Activated naive CD8-positive, alpha-beta T cell treated with anti-CD3 and anti-CD28 coated beads, Interleukin-2, amount 10 ng/mL, durations not matched to agents 7 days and 5 days (primary cell): ENCODE measurements around the gene EEF1G. TPM values are rescaled to one million over a fixed set of nuclear protein-coding genes. Genes with fewer than 3 reads are reported as not detected.
"Not testable (repeated sequence)": the region's sequence is repeated elsewhere in the genome, so short reads cannot be mapped to it uniquely, and the experiment has no call there.

Source experiments
- ATAC-seq: fragments of 150-1000 bp; cut with Tn5 transposase; one replicate; pipeline ENCODE4 v1.10.0; 2021; ENCODE audit warnings: low read depth, moderate library complexity
- POLR2A ChIA-PET: fragments of 350-600 bp; sonication (Branson Sonifier 250); formaldehyde crosslinking; loops from one replicate; lab custom pipeline; 2021; ENCODE audit warnings: antibody characterized with exemption; lab: Charles Lee
- DNase-seq: peaks from one replicate; pipeline ENCODE4 v3.0.0; 2021
- H3K27ac Mint-ChIP-seq: one replicate; pipeline ENCODE4 v1.8.0; 2022; ENCODE audit warnings: mild to moderate bottlenecking, mixed read lengths
- H3K27me3 Mint-ChIP-seq: one replicate; pipeline ENCODE4 v1.8.0; 2022; ENCODE audit warnings: mild to moderate bottlenecking, moderate library complexity, mixed read lengths
- H3K36me3 Mint-ChIP-seq: one replicate; pipeline ENCODE4 v1.8.0; 2021; ENCODE audit warnings: mild to moderate bottlenecking, mixed read lengths
- H3K4me1 Mint-ChIP-seq: one replicate; pipeline ENCODE4 v1.8.0; 2021; ENCODE audit warnings: mixed read lengths
- H3K4me3 Mint-ChIP-seq: one replicate; pipeline ENCODE4 v1.8.0; 2022; ENCODE audit warnings: mild to moderate bottlenecking, moderate library complexity, mixed read lengths
- H3K9me3 Mint-ChIP-seq: one replicate; pipeline ENCODE4 v1.8.0; 2021; ENCODE audit warnings: mixed read lengths
- total RNA-seq, 2 experiments: library from RNA; stranded (reverse); gene quantifications; one replicate each; pipeline ENCODE4 v1.2.3, GENCODE V29; 2021

The EEF1G gene, protein sequence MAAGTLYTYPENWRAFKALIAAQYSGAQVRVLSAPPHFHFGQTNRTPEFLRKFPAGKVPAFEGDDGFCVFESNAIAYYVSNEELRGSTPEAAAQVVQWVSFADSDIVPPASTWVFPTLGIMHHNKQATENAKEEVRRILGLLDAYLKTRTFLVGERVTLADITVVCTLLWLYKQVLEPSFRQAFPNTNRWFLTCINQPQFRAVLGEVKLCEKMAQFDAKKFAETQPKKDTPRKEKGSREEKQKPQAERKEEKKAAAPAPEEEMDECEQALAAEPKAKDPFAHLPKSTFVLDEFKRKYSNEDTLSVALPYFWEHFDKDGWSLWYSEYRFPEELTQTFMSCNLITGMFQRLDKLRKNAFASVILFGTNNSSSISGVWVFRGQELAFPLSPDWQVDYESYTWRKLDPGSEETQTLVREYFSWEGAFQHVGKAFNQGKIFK
- total RNA-seq, result 1,000 to 10,000 TPM; 1,132 to 1,152 TPM

DNA sequence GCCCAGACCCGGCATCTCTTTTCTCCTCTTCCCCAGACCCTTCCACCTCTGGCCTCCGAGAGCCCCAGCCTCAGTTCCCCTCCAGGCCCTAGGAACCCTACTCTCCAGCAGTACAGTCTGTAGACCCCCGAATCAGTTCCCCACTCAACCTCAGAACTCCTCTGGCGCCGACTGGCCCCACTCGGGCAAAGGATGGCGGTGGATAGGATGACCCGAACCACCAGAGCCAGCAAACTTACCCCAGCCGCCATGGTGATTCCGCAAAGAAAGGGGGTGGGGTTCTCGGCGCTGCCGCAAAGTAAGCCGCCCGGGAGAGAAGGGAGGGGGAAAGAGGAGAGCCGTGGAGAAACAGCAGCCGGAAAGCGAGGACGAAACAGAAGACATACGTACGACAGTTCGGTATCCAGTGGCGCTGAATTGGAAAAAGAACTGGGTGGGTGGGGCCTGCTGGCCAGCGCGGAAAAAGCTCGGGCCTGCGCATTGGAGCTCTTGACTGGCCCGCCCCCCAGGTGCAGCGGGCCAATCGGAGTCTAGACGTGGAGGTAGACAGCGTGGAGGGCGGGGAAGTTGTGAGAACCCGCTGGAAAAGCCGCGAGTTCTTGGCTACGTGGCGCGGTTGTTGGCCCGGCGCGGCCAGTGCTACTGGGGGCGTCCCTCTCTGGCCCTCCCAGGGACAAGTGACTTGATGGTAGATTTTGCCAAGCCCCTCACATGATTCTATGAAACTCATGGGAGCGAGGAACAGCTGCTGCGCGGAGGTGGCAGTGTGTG, at the start of gene EEF1G:
TSS of gene EEF1G (minus strand) at position 300 of the 771 bp plus-strand sequence. CDS start at position 251, 49 bp downstream.
- Mint-ChIP-seq H3K27me3 (no peaks in the 10 kb centered on the region), H3K36me3 (peaks cover 42% of the 10 kb centered on the region), H3K4me3 (peak within 1 kb of the TSS; percentile 99), H3K9me3 (no peaks in the 10 kb centered on the region), H3K4me1 (peaks cover 41% of the 10 kb centered on the region), H3K27ac (peak within 1 kb of the TSS; percentile 95)
- ATAC-seq, result peak; percentile 95
- POLR2A ChIA-PET, result interaction anchor here (0.6 to 3.3 kb wide), 33 partner anchors 9 to 307 kb away, joined by 3 to 68 read pairs (median 6); partner anchors contain the start of genes AHNAK, B3GAT3, C11orf98 and CSKMT
- DNase-seq, result peak; percentile 94

DNA sequence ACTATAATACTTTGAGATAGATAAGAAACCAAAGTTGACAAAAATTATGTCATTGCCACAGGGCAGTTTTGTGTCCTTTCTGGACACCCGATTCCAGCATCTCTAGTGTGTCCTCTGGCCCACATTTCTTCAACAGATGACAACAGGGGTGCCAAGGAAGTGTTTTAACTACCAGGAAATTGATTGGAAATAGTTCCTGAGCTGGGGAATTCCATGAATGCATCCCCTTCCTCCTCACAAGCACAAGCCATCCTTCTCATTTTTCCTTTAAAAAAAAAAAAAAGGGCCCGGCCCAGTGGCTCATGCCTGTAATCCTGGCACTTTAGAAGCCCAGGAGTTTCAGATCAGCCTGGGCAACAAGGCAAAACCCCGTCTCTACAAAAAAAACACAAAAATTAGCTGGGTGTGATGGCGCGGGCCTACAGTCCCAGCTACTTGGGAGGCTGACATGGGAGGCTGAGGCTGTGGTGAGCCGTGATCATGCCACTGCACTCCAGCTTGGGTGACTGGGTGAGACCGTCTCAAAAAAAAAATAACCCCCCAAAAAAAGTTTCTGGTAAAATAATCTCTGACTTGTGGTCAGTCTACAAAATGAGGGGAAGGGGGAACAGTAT, 48.9 kb upstream of the EEF1G start:
- Mint-ChIP-seq H3K36me3 (peaks cover 18% of the 10 kb centered on the region), H3K27ac (peak overlapping the region; percentile 91), H3K4me1 (peaks cover 24% of the 10 kb centered on the region), H3K4me3 (peak overlapping the region; percentile 76), H3K27me3 (no peaks in the 10 kb centered on the region), H3K9me3 (no peaks in the 10 kb centered on the region)
- no peak for DNase-seq
- ATAC-seq, result no peak
- POLR2A ChIA-PET, result interaction anchor here (0.7 to 5.8 kb wide), 25 partner anchors 9 to 259 kb away, joined by 3 to 48 read pairs (median 7); partner anchors contain the start of genes C11orf98, CSKMT, EEF1G and EML3

DNA sequence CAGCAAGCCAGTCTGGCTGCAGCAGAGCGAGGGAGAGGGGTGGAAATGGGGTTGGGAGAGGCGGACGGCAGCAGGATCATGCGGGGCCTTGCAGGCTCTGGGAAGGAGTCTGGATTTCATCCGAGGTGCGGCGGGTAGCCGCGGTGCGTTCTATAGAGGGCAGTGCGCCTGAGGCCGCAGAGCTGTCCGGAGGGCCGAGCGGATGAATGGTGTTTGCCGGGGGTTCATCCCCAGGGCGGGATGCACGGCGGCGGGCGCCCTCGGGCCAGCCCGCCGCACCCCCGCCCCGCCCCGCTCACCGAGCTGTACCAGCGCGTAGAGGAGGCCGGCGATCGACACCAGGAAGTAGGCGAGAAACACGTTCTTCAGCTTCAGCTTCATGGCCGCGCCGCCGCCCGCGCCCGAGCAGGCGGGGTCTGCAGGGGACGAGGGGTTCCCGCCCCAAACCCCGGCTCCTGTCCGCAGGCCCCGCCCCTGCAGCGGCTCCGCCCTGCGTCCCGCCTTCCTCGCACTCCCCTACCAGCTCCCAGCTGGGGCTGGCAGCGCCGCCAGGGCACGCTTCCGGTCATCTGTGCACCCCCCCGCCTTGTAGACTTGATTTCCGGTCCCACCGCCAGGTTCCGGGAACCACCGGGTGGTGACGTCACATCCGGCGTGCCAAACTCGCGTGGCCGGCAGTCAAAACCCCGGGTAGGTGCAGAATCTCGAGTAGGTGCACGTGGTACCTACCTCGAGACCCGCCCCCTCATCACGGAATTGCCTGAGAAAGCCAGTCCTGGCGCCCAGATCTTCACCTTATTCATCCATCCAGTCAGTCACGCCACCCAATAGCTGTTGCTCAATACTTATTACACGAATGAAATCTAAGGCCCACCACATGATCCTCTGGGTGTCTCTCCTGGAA, 48.1 kb upstream of the EEF1G start, which contains the start of gene B3GAT3:
TSS of gene B3GAT3 (minus strand) at position 420 of the 904 bp plus-strand sequence. CDS start at position 381, 39 bp downstream.
- Mint-ChIP-seq H3K4me1 (peaks cover 24% of the 10 kb centered on the region), H3K27ac (peak within 1 kb of the TSS; percentile 99), H3K4me3 (peak within 1 kb of the TSS; percentile 93), H3K9me3 (no peaks in the 10 kb centered on the region), H3K36me3 (peaks cover 21% of the 10 kb centered on the region), H3K27me3 (no peaks in the 10 kb centered on the region)
- POLR2A ChIA-PET, result interaction anchor here (0.6 to 5.8 kb wide), 29 partner anchors 10 to 259 kb away, joined by 3 to 48 read pairs (median 5); partner anchors contain the start of genes C11orf98, CSKMT, EEF1G and EML3
- peak; percentile 94 for DNase-seq
- ATAC-seq, result peak; percentile 87

DNA sequence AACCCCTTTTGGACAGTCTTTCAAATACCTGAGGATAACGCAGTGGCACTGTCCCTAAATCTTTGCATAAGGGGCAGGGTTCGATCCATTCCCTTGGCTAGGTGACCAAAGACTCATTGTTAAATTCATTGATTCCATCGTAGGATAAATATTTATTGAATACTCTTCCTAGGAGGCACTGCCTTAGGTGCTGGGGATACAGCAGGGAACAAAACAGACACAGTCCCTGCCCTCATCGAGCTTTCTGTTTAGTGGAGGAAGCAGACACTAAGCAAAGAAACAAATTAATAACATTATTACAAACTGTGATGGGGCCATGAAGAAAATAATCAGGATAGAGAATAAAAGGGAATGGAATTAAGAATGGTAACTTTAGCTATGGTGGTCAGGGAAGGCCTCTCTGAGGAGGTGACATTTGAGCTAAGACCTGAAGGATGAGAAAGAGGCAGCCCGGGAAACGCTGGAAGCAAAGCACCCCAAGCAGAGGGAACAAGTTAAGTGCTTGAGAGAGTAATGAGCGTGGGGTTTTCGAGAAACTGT, 47.4 kb upstream of the EEF1G start:
- POLR2A ChIA-PET, result interaction anchor here (0.6 to 5.8 kb wide), 23 partner anchors 9 to 248 kb away, joined by 3 to 48 read pairs (median 9); partner anchors contain the start of genes C11orf98, CSKMT, EML3 and GANAB
- H3K4me1 Mint-ChIP-seq, result peaks cover 24% of the 10 kb centered on the region
- peak overlapping the region; percentile 93 for H3K4me3 Mint-ChIP-seq
- H3K9me3 Mint-ChIP-seq, result no peaks in the 10 kb centered on the region
- H3K27me3 Mint-ChIP-seq, result no peaks in the 10 kb centered on the region
- DNase-seq (no peak), ATAC-seq (no peak)
- H3K36me3 Mint-ChIP-seq, result peaks cover 21% of the 10 kb centered on the region
- peak overlapping the region; percentile 99 for H3K27ac Mint-ChIP-seq

DNA sequence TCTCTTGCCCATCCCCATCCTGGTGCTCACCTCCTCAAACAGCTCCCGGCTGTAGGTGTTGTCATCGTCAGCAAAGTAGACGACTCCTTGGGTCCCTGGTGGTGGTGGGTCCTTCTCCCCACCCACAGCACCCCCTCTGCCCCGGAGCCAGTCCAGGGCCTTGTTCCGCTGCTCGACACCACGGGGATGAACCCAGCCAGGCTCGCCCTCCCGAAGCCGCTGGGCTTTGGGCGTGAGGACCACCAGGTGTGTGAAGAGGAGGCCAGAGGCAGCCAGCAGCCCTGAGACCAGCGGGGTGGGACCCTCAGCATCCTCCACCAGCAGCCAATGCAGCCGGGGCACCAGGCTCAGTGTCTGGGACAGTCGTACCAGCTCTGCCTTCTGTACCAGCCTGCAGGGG, 43.3 kb upstream of the EEF1G start:
- H3K9me3 Mint-ChIP-seq, ATAC-seq, H3K27ac Mint-ChIP-seq, H3K4me3 Mint-ChIP-seq, DNase-seq, H3K27me3 Mint-ChIP-seq: not testable (repeated sequence)
- POLR2A ChIA-PET, result interaction anchor here (0.7 kb wide), 1 partner anchor 21 kb away, joined by 4 read pairs; no protein-coding TSS in a partner anchor
- H3K36me3 Mint-ChIP-seq, result peaks cover 16% of the 10 kb centered on the region
- H3K4me1 Mint-ChIP-seq, result peaks cover 32% of the 10 kb centered on the region

DNA sequence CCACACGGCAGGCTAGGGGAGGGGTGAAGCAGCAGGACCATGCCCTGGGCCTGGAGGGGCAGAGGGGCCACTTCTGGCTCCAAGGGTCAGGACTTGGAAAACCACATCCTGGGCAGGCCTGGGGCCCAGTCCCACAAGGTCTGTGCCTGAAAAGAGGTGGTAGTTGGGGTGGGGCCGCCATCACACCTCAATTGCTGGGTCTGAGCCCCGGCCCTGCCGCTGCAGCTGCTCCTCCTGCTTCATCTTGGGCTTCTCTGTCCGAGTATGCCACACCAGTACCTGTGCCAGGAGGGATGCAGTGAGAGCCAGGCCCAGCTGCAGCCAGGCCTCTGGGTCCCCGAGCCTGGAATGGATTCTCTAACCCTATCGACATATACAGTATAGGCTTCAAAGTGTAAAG, 41.8 kb upstream of the EEF1G start:
- H3K4me1 Mint-ChIP-seq, result peaks cover 30% of the 10 kb centered on the region

DNA sequence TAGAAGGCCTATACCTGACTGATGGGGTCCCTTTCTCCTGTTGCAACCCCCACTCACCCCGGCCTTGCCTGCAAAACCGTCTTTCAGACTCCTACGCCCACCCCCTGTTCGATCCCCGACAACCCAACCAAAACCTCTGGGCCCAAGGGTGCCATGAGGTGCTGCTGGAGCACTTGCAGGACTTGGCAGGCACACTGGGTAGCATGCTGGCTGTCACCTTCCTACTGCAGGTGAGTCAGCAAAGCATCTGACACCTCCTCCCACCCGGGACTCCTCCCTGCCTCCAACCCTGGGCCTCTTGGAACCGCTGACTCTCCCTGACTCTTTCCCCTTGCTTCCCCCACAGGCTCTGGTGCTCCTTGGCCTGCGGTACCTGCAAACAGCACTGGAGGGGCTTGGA, 40.6 kb upstream of the EEF1G start:
- Mint-ChIP-seq H3K36me3 (peaks cover 11% of the 10 kb centered on the region), H3K9me3 (no peaks in the 10 kb centered on the region), H3K27ac (peak overlapping the region; percentile 84), H3K4me1 (peaks cover 36% of the 10 kb centered on the region), H3K4me3 (no peak overlapping the region), H3K27me3 (no peaks in the 10 kb centered on the region)
- ATAC-seq (no peak), DNase-seq (no peak)
- POLR2A ChIA-PET, result interaction anchor here (1.7 to 5.0 kb wide), 5 partner anchors 7 to 58 kb away, joined by 6 to 50 read pairs (median 30); partner anchors contain the start of genes B3GAT3, C11orf98, CSKMT and INTS5

More for the DNA sequence above, 41.8 kb upstream of the EEF1G start:
- H3K27ac Mint-ChIP-seq, result no peak overlapping the region
- H3K9me3 Mint-ChIP-seq, result no peaks in the 10 kb centered on the region
- POLR2A ChIA-PET, result interaction anchor here (1.1 kb wide), 1 partner anchor 25 kb away, joined by 6 read pairs; no protein-coding TSS in a partner anchor
- ATAC-seq, result no peak
- DNase-seq, result no peak
- no peaks in the 10 kb centered on the region for H3K27me3 Mint-ChIP-seq
- H3K4me3 Mint-ChIP-seq, result no peak overlapping the region
- H3K36me3 Mint-ChIP-seq, result peaks cover 11% of the 10 kb centered on the region

DNA sequence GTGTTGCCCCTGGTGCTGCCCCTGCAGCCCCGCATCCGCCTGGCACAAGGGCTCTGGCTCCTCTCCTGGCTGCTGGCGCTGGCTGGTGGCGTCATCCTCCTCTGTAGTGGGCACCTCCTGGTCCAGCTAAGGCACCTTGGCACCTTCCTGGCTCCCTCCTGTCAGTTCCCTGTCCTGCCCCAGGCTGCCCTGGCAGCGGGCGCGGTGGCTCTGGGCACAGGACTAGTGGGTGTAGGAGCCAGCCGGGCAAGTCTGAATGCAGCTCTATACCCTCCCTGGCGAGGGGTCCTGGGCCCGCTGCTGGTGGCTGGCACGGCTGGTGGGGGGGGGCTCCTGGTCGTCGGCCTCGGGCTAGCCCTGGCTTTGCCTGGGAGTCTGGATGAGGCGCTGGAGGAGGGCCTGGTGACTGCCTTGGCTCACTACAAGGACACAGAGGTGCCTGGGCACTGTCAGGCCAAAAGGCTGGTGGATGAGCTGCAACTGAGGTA, 39.6 kb upstream of the EEF1G start:
- ATAC-seq, result no peak
- Mint-ChIP-seq H3K4me1 (peaks cover 37% of the 10 kb centered on the region), H3K4me3 (peak overlapping the region; percentile 60), H3K27me3 (no peaks in the 10 kb centered on the region), H3K36me3 (peaks cover 11% of the 10 kb centered on the region), H3K27ac (peak overlapping the region; percentile 79), H3K9me3 (no peaks in the 10 kb centered on the region)
- POLR2A ChIA-PET, result interaction anchor here (1.2 to 5.0 kb wide), 11 partner anchors 8 to 103 kb away, joined by 3 to 50 read pairs (median 8); partner anchors contain the start of genes B3GAT3, C11orf98, CSKMT and GANAB
- DNase-seq, result no peak

DNA sequence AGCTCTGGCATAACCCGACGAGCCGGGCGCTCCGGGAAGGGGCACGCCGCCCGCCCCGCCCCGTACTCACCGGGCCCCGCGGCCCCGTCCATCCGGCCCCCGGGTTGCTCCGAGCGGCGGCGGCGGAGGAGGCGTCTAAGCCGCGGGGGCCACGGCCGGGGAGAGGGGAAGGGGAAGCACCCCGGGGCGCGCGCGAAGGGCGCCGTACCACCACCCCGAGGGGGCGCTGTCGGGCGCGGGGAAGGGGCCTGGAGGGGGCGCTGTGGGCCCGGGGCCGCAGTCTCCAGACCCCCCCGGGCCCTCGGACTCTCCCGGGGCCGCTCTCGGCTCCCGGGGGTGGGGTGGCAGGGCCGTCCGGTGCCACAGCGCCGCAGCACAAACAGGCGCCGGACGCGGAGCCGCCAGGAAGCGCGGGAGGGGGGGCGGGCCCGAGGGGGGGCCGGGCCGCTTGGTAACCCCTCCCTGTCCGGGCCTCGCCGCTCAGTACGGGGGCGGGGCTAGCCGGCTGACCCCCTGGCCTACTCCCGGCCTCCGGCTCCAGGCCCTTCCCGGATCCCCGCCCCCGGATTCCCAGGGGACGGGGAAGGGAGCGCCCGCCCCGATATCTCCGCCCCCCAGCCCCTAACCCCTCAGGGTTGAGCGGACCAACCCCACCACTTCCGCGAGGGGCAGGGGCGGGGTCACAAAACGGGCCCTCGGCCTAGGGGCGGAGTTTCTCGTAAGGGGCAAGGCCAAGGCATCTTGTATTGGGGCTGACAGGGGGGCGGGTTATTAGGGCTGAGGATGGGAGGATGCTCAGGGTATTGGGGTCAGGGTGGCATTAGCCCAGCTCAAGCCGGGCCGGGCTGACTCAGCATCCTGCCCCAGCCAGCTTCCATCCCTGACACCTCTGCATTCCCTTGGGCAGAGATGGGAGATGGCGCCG, 38.9 kb upstream of the EEF1G start, which contains the start of the genes EML3 and ROM1:
TSS of gene EML3 (minus strand) at position 410 of the 925 bp plus-strand sequence. CDS start at position 92, 318 bp downstream.
TSS of gene ROM1 (plus strand) at position 892 of the 925 bp plus-strand sequence. CDS start at position 917, 25 bp downstream.
- H3K36me3 Mint-ChIP-seq, result peaks cover 13% of the 10 kb centered on the region
- H3K27ac Mint-ChIP-seq, result peak within 1 kb of the TSS; percentile 93
- DNase-seq (peak; percentile 96), ATAC-seq (peak; percentile 74)
- H3K9me3 Mint-ChIP-seq, result no peaks in the 10 kb centered on the region
- peak within 1 kb of the TSS; percentile 90 for H3K4me3 Mint-ChIP-seq
- H3K27me3 Mint-ChIP-seq, result no peaks in the 10 kb centered on the region
- peaks cover 39% of the 10 kb centered on the region for H3K4me1 Mint-ChIP-seq
- POLR2A ChIA-PET, result interaction anchor here (0.6 to 5.0 kb wide), 22 partner anchors 9 to 229 kb away, joined by 3 to 50 read pairs (median 6); partner anchors contain the start of genes B3GAT3, C11orf98, CSKMT and GANAB

DNA sequence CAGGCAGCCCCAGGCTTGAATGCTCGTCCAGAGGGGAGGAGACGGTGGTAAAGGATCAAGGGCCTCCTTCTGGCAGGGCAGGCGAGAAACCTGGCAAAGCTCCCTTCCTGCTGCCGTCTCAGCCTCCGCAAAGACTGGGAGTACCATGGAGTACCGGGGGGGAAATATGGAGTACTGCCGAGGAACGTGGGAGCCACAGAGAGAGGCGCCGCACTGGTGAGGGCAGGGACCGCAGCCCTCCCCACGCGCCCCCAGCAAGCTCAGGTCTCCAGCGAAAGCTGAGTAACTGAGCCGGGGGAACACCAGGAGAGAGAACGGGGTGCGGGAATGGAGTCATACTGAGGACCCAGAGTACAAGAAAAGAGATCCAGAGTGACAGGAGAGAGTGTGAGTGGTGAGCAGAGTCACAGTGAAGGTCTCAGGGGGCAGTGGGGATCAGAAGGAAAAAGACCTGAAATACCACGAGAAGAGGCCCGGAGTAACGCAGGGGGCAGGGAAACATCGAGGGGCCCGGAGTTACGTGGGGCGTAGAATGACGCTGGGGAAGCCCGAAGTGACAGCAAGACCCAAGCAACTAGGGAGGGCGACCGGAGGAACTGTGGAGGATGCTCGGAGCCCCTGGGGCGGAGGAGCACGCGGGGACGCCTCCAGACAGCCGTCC, 38.1 kb upstream of the EEF1G start:
- POLR2A ChIA-PET, result interaction anchor here (0.6 to 5.0 kb wide), 21 partner anchors 8 to 229 kb away, joined by 3 to 50 read pairs (median 6); partner anchors contain the start of genes B3GAT3, C11orf98, CSKMT and GANAB
- no peaks in the 10 kb centered on the region for H3K9me3 Mint-ChIP-seq
- H3K4me1 Mint-ChIP-seq, result peaks cover 39% of the 10 kb centered on the region
- peaks cover 12% of the 10 kb centered on the region for H3K36me3 Mint-ChIP-seq
- H3K27me3 Mint-ChIP-seq, result no peaks in the 10 kb centered on the region
- peak overlapping the region; percentile 93 for H3K27ac Mint-ChIP-seq
- H3K4me3 Mint-ChIP-seq, result peak overlapping the region; percentile 90
- peak; percentile 41 for ATAC-seq
- peak; percentile 61 for DNase-seq
